Sigmoid colon (tissue), 7 donors: ENCODE data around the gene KIF5C. TPM values are rescaled to one million over a fixed set of nuclear protein-coding genes. Genes with fewer than 3 reads are reported as not detected.
"Not testable (repeated sequence)": the region's sequence is repeated elsewhere in the genome, so short reads cannot be mapped to it uniquely, and the experiment has no call there.

ENCODE experiments used
- DNase-seq: peaks from one replicate; pipeline ENCODE4 v3.0.0-alpha.2; 2019
- H3K27ac ChIP-seq, 4 donors: fragments of 200-600 bp; sonication (generic); one replicate each; pipeline ENCODE4 v1.5.1; 2016 to 2019; ENCODE audit warnings: mild to moderate bottlenecking in 1 of 4
- H3K27me3 ChIP-seq, 3 donors: fragments of 200-600 bp; sonication (generic); one replicate each; pipeline ENCODE4 v1.5.1; 2019; ENCODE audit warnings: mild to moderate bottlenecking in 1 of 3
- H3K36me3 ChIP-seq, 4 donors: fragments of 200-600 bp; sonication (generic); one replicate each; pipeline ENCODE4 v1.5.1; 2016 to 2019
- H3K4me1 ChIP-seq, 4 donors: fragments of 200-600 bp; sonication (generic); one replicate each; pipeline ENCODE4 v1.5.1; 2017 to 2019
- H3K4me3 ChIP-seq, 4 donors: fragments of 200-600 bp; sonication (generic); one replicate each; pipeline ENCODE4 v1.5.1; 2017 to 2019; ENCODE audit warnings: mild to moderate bottlenecking in 2 of 4, moderate library complexity in 1 of 4
- H3K9me3 ChIP-seq, 4 donors: fragments of 200-600 bp in 3 of 4; sonication (generic) in 3 of 4; one replicate each; pipeline versions ENCODE4 v1.5.1 to v1.6.1; 2013 to 2019
- CTCF ChIP-seq, 4 experiments: fragments of 450-650 bp in 3 of 4; fragments of 200-600 bp in 1 of 4; IDR thresholded peaks; one replicate each; pipeline ENCODE4 v1.5.1; 2016 to 2019; ENCODE audit warnings: antibody characterized with exemption in 4 of 4, mild to moderate bottlenecking in 3 of 4, moderate library complexity in 2 of 4
- EP300 ChIP-seq, 4 donors: sonication (generic); formaldehyde crosslinking; IDR thresholded peaks; one replicate each; pipeline ENCODE4 v1.6.1; 2017; ENCODE audit warnings: antibody characterized with exemption in 4 of 4
- POLR2A ChIP-seq, 2 donors: fragments of 450-650 bp; IDR thresholded peaks; one replicate each; pipeline ENCODE4 v1.6.1; 2016; ENCODE audit warnings: antibody characterized with exemption in 2 of 2, mild to moderate bottlenecking in 2 of 2, moderate library complexity in 2 of 2
- POLR2AphosphoS5 ChIP-seq, 4 donors: sonication (generic); formaldehyde crosslinking; IDR thresholded peaks; one replicate each; pipeline ENCODE4 v1.6.1; 2017; ENCODE audit warnings: antibody characterized with exemption in 4 of 4
- WGBS, 2 donors: extraction: QIAGEN DNeasy Blood & Tissue Kit; methylation state at CpG; one replicate each; pipeline ENCODE4 v1.1.7; 2013; 5-methylcytosine and 5-hydroxymethylcytosine counted together
- intact Hi-C: fragments of 100-400 bp; cut with DNase I; formaldehyde crosslinking; loops from one replicate; pipeline ENCODE4 v1.15.1; 2023
- polyA plus RNA-seq, 3 donors: library from polyadenylated mRNA; stranded (reverse); fragments of 200-250 nt; gene quantifications; one replicate each; pipeline ENCODE4 v1.2.3, GENCODE V29; 2013
- total RNA-seq, 4 donors: library from RNA; depleted of rRNA; stranded (reverse); fragments of >200 nt; gene quantifications; one replicate each; pipeline ENCODE4 v1.1.0, GENCODE V29; 2016
- donor health status: healthy with polysubstance abuse.
- donor health status: Bipolar disorder and iron deficiency.
- donor health status: healthy.

KIF5C gene
- total and polyA plus RNA-seq, 7 donors: 0.23 to 11.1 (median 7.3) TPM

GRCh38 chr2:148979919-148980277 is 104.9 kb downstream of the KIF5C start:
- WGBS, 2 donors: 65 to 66% methylated on average over 4 of the region's 4 CpGs
- Histone ChIP-seq H3K4me1 (no peaks in the 10 kb centered on the region), H3K4me3 (no peak overlapping the region), H3K27ac (no peak overlapping the region), H3K36me3 (no peaks in the 10 kb centered on the region), H3K27me3 (no peaks in the 10 kb centered on the region), H3K9me3 (no peaks in the 10 kb centered on the region)
- intact Hi-C loops: no loop called here
- TF ChIP-seq CTCF (IDR thresholded peaks at IDR 0.05) (no peak), POLR2A (IDR thresholded peaks at IDR 0.05) (no peak), EP300 (IDR thresholded peaks at IDR 0.05) (no peak), POLR2AphosphoS5 (IDR thresholded peaks at IDR 0.05) (no peak)
- no peak for DNase-seq

- H3K4me1 ChIP-seq, H3K27me3 ChIP-seq, H3K9me3 ChIP-seq, H3K36me3 ChIP-seq, H3K4me3 ChIP-seq, intact Hi-C loops, H3K27ac ChIP-seq, DNase-seq: not testable (repeated sequence)
- 85 to 93% methylated on average over 3 of the region's 3 CpGs for WGBS, 2 donors
These were observed 105.5 kb downstream of the KIF5C start for GRCh38 chr2:148980496-148980895.

GRCh38 chr2:148981324-148981723 is 106.3 kb downstream of the KIF5C start:
- intact Hi-C loops: no loop called here

GRCh38 chr2:148981781-148982180 is 106.8 kb downstream of the KIF5C start:
- H3K36me3 ChIP-seq: no peaks in the 10 kb centered on the region
- no peaks in the 10 kb centered on the region for H3K4me1 ChIP-seq
- no peak overlapping the region for H3K4me3 ChIP-seq
- 93 to 94% methylated on average over 3 of the region's 3 CpGs for WGBS, 2 donors
- DNase-seq: no peak
- no peaks in the 10 kb centered on the region for H3K9me3 ChIP-seq
- TF ChIP-seq POLR2AphosphoS5 (IDR thresholded peaks at IDR 0.05) (no peak), POLR2A (IDR thresholded peaks at IDR 0.05) (no peak), EP300 (IDR thresholded peaks at IDR 0.05) (no peak), CTCF (IDR thresholded peaks at IDR 0.05) (no peak)
- no peaks in the 10 kb centered on the region for H3K27me3 ChIP-seq
- intact Hi-C loops: no loop called here
- H3K27ac ChIP-seq: no peak overlapping the region

More at GRCh38 chr2:148981324-148981723, 106.3 kb downstream of the KIF5C start:
- Histone ChIP-seq H3K4me1 (no peaks in the 10 kb centered on the region), H3K27me3 (no peaks in the 10 kb centered on the region), H3K4me3 (no peak overlapping the region), H3K36me3 (no peaks in the 10 kb centered on the region), H3K9me3 (no peaks in the 10 kb centered on the region), H3K27ac (no peak overlapping the region)
- TF ChIP-seq POLR2AphosphoS5 (IDR thresholded peaks at IDR 0.05) (no peak), CTCF (IDR thresholded peaks at IDR 0.05) (no peak), POLR2A (IDR thresholded peaks at IDR 0.05) (no peak), EP300 (IDR thresholded peaks at IDR 0.05) (no peak)
- DNase-seq: no peak
- 90 to 92% methylated on average over 6 of the region's 6 CpGs for WGBS, 2 donors

- Histone ChIP-seq H3K27ac (no peak overlapping the region), H3K36me3 (no peaks in the 10 kb centered on the region), H3K27me3 (no peaks in the 10 kb centered on the region), H3K4me1 (no peaks in the 10 kb centered on the region), H3K4me3 (no peak overlapping the region), H3K9me3 (no peaks in the 10 kb centered on the region)
- DNase-seq: no peak
- TF ChIP-seq POLR2AphosphoS5 (IDR thresholded peaks at IDR 0.05) (no peak), POLR2A (IDR thresholded peaks at IDR 0.05) (no peak), EP300 (IDR thresholded peaks at IDR 0.05) (no peak), CTCF (IDR thresholded peaks at IDR 0.05) (no peak)
- intact Hi-C loops: no loop called here
- WGBS, 2 donors: 92 to 98% methylated on average over 5 of the region's 5 CpGs
These were observed 107.3 kb downstream of the KIF5C start for GRCh38 chr2:148982282-148982681.
